Measurements from ENCODE around the gene DMWD.

DNA sequence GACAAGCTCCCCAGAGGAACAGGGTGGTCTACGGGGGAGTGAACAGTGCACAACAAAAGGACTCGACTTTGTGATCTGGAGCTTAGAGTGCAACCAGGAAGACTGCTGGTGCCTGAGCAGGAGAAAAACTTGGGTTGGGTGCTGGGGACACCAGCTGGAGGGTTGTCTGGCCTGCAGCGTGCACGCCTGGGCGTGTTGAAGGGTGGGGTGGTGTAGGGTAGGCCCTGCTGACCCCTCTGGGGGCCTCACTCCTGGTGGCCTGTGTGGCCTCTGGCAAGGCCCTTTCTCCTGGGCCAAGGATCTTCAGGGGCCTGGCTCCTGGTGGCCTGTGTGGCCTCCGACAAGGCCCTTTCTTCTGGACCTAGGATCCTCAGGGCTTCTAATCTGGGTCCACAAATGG lies 27.1 kb upstream of the DMWD start:
- TF ChIP-seq, protein P1, sequence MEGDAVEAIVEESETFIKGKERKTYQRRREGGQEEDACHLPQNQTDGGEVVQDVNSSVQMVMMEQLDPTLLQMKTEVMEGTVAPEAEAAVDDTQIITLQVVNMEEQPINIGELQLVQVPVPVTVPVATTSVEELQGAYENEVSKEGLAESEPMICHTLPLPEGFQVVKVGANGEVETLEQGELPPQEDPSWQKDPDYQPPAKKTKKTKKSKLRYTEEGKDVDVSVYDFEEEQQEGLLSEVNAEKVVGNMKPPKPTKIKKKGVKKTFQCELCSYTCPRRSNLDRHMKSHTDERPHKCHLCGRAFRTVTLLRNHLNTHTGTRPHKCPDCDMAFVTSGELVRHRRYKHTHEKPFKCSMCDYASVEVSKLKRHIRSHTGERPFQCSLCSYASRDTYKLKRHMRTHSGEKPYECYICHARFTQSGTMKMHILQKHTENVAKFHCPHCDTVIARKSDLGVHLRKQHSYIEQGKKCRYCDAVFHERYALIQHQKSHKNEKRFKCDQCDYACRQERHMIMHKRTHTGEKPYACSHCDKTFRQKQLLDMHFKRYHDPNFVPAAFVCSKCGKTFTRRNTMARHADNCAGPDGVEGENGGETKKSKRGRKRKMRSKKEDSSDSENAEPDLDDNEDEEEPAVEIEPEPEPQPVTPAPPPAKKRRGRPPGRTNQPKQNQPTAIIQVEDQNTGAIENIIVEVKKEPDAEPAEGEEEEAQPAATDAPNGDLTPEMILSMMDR (IDR thresholded peaks at IDR 0.05), result no peak
- no peak for TF ChIP-seq POLR2AphosphoS5 (IDR thresholded peaks at IDR 0.05; ENCODE audit: insufficient read depth in 1 of 2, low read depth in 1 of 2)

All from vagina (tissue), 2 donors.